ENCODE data around the gene BAD.

Gene BAD

DNA sequence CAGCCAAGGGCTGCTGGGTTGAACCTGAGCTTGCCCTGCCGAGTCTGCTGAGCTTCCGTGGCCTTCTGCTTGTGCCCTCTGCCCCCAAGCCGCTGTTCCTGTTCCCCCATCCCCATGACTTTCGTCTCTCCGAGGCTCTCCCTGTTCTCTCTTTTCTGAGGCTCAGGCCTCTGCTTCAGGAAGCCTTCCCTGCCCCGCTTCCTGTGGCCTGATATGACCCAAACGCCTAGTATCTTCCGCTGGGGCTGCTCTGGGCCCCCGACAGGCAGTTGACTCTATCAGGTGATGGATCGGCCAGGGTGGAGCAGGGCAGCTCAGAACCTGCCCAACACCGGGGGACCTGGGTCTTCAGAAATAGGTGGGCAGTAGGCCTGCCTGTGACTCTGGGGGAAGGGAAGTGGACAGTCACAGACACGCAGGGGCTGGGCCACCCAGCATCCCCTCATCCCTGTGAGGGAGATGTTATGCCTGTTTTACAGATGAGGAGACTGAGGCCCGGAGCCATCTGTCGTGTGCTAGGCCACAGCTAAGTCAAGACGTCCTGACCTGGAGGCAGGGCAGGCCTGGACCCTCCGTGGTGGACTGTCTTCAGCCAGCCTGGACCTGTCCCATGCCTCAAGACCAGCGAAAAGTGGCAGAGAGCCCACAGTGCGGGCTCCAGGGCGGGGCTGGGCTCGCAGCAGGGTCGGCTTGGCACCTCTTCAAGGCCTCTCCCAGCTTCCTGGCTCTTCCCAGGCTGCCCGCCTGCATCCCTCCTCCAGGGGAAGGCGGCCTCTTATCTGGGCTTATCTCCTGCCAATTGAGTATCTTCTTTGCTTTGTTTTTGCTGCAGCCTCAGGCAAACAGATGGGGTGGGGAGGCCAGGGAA lies 16.2 kb downstream of the BAD start:
- ChIA-PET POLR2A (interaction anchor here (0.8 to 5.6 kb wide), 11 partner anchors 14 to 84 kb away, joined by 3 to 81 read pairs (median 4); partner anchors contain the start of genes BAD, CATSPERZ, ESRRA and FERMT3), CTCF (interaction anchor here (0.8 to 1.7 kb wide), 5 partner anchors 16 to 87 kb away, joined by 3 to 8 read pairs (median 4); partner anchors contain the start of genes FERMT3, PLCB3, PRDX5 and TRMT112)
- DNase-seq (ENCODE audit: extremely low spot score), result no peak
- TF ChIP-seq HDGF (IDR thresholded peaks at IDR 0.05; ENCODE audit: borderline replicate concordance) (no peak), FOXA1 (IDR thresholded peaks at IDR 0.05) (no peak), L3MBTL2 (conservative IDR thresholded peaks at IDR 0.05) (no peak), TARDBP (IDR thresholded peaks at IDR 0.05) (no peak), SUZ12 (IDR thresholded peaks at IDR 0.05) (no peak), FOXM1 (IDR thresholded peaks at IDR 0.05; ENCODE audit: borderline replicate concordance) (no peak), CTBP1 (IDR thresholded peaks at IDR 0.05; ENCODE audit: borderline replicate concordance) (no peak), ELF4 (IDR thresholded peaks at IDR 0.05) (no peak), NFRKB (IDR thresholded peaks at IDR 0.05) (no peak), ZNF384 (IDR thresholded peaks at IDR 0.05) (no peak), FOXK2 (IDR thresholded peaks at IDR 0.05) (no peak), BHLHE40 (IDR thresholded peaks at IDR 0.05; ENCODE audit: borderline replicate concordance) (no peak)
- TF ChIP-seq, protein P1, sequence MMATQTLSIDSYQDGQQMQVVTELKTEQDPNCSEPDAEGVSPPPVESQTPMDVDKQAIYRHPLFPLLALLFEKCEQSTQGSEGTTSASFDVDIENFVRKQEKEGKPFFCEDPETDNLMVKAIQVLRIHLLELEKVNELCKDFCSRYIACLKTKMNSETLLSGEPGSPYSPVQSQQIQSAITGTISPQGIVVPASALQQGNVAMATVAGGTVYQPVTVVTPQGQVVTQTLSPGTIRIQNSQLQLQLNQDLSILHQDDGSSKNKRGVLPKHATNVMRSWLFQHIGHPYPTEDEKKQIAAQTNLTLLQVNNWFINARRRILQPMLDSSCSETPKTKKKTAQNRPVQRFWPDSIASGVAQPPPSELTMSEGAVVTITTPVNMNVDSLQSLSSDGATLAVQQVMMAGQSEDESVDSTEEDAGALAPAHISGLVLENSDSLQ (IDR thresholded peaks at IDR 0.05), result no peak

- ChIA-PET POLR2A (interaction anchor here (0.8 to 5.5 kb wide), 3 partner anchors 19 to 41 kb away, joined by 3 to 78 read pairs (median 3); partner anchors contain the start of genes NUDT22, PLCB3, PPP1R14B and TRPT1), CTCF (interaction anchor here (1.2 kb wide), 1 partner anchor 16 kb away, joined by 3 read pairs; no protein-coding TSS in a partner anchor)
- TF ChIP-seq ELF4 (IDR thresholded peaks at IDR 0.05) (no peak), ARNT (IDR thresholded peaks at IDR 0.05) (no peak), TARDBP (IDR thresholded peaks at IDR 0.05) (no peak), CTBP1 (IDR thresholded peaks at IDR 0.05; ENCODE audit: borderline replicate concordance) (no peak), L3MBTL2 (conservative IDR thresholded peaks at IDR 0.05) (no peak), FOXM1 (IDR thresholded peaks at IDR 0.05; ENCODE audit: borderline replicate concordance) (no peak), ZNF384 (IDR thresholded peaks at IDR 0.05) (no peak), BHLHE40 (IDR thresholded peaks at IDR 0.05; ENCODE audit: borderline replicate concordance) (no peak), SP1 (IDR thresholded peaks at IDR 0.05) (no peak), FOXK2 (IDR thresholded peaks at IDR 0.05) (no peak), HDGF (IDR thresholded peaks at IDR 0.05; ENCODE audit: borderline replicate concordance) (no peak), LEF1 (IDR thresholded peaks at IDR 0.05; ENCODE audit: borderline replicate concordance) (no peak)
- TF ChIP-seq, protein P1 (IDR thresholded peaks at IDR 0.05), result no peak
- no peak for DNase-seq (ENCODE audit: extremely low spot score)
These were observed 17.1 kb downstream of the BAD start for GRCh38 chr11:64267207-64267945.

DNA sequence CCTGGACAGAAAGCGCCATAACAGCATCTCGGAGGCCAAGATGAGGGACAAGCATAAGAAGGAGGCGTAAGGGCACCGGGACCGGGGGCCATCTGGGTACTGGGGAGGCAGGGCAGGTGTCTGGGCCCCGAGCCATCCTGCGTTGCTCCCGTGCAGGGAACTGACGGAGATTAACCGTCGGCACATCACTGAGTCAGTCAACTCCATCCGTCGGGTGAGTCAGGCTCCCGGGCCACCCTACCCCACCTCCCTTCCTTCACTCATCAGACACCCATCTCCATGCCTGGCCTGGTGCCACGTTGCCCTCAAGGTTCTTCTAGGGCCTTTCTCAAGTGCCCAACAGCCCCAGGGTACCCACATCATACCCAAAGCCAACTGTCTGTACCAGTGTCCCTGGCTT lies 18.1 kb downstream of the BAD start:
- DNase-seq (ENCODE audit: extremely low spot score), result no peak
- TF ChIP-seq ELF4 (IDR thresholded peaks at IDR 0.05), result no peak
- TF ChIP-seq FOXK2 (IDR thresholded peaks at IDR 0.05), result no peak
- TF ChIP-seq FOXM1 (IDR thresholded peaks at IDR 0.05; ENCODE audit: borderline replicate concordance), result no peak
- TF ChIP-seq HDGF (IDR thresholded peaks at IDR 0.05; ENCODE audit: borderline replicate concordance), result no peak
- no peak for TF ChIP-seq TARDBP (IDR thresholded peaks at IDR 0.05)
- TF ChIP-seq SUZ12 (IDR thresholded peaks at IDR 0.05), result no peak
- TF ChIP-seq NFRKB (IDR thresholded peaks at IDR 0.05), result no peak
- TF ChIP-seq, protein P1 (IDR thresholded peaks at IDR 0.05), result no peak
- no peak for TF ChIP-seq ZNF384 (IDR thresholded peaks at IDR 0.05)
- no peak for TF ChIP-seq ARNT (IDR thresholded peaks at IDR 0.05)
- TF ChIP-seq CTBP1 (IDR thresholded peaks at IDR 0.05; ENCODE audit: borderline replicate concordance), result no peak
- no peak for TF ChIP-seq SP1 (IDR thresholded peaks at IDR 0.05)
- no peak for TF ChIP-seq BHLHE40 (IDR thresholded peaks at IDR 0.05; ENCODE audit: borderline replicate concordance)
- TF ChIP-seq FOXA1 (IDR thresholded peaks at IDR 0.05), result no peak
- ChIA-PET POLR2A (no interaction called here), CTCF (no interaction called here)

DNA sequence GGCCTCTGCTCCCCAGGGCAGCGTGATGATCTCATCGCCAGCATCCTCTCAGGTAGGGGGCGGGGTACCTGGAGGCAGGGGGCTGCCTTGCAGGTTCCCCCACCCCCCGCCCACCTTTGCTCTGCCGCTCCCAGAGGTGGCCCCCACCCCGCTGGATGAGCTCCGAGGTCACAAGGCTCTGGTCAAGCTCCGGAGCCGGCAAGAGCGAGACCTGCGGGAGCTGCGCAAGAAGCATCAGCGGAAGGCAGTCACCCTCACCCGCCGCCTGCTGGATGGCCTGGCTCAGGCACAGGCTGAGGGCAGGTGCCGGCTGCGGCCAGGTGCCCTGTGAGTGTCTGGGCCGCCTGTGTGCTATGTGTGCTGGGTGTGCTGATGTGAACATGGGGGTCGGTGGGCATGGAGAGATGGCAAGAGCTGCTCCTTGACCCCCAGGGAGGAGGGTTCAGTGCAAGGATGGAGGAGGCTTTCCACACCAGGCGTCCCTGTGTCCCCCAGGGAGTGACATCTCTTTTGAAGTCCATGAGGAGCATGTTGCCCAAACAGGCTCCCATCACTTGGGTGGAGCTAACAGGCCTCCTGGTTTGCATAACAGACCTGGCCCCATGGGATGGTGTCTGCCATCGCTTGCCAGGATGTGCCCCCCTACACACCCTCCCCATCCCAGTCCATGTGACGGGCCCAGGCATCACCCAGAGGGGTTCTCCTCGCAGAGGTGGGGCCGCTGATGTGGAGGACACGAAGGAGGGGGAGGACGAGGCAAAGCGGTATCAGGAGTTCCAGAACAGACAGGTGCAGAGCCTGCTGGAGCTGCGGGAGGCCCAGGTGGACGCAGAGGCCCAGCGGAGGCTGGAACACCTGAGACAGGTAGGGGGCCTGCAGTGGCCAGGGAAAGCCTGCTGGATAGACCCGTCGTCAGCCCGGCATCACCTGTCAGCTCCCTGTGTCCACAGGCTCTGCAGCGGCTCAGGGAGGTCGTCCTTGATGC lies 19.0 kb downstream of the BAD start:
- no peak for DNase-seq (ENCODE audit: extremely low spot score)
- POLR2A ChIA-PET, result interaction anchor here (0.7 to 2.3 kb wide), 5 partner anchors 10 to 26 kb away, joined by 3 to 5 read pairs (median 3); partner anchors contain the start of gene PPP1R14B
- CTCF ChIA-PET, result no interaction called here
- TF ChIP-seq TARDBP (IDR thresholded peaks at IDR 0.05) (no peak), HDGF (IDR thresholded peaks at IDR 0.05; ENCODE audit: borderline replicate concordance) (no peak), CTBP1 (IDR thresholded peaks at IDR 0.05; ENCODE audit: borderline replicate concordance) (no peak), SP1 (IDR thresholded peaks at IDR 0.05) (no peak), NFRKB (IDR thresholded peaks at IDR 0.05) (no peak), SUZ12 (IDR thresholded peaks at IDR 0.05) (no peak), ARNT (IDR thresholded peaks at IDR 0.05) (no peak), ZNF384 (IDR thresholded peaks at IDR 0.05) (no peak), FOXM1 (IDR thresholded peaks at IDR 0.05; ENCODE audit: borderline replicate concordance) (no peak), BHLHE40 (IDR thresholded peaks at IDR 0.05; ENCODE audit: borderline replicate concordance) (no peak), FOXK2 (IDR thresholded peaks at IDR 0.05) (no peak), L3MBTL2 (conservative IDR thresholded peaks at IDR 0.05) (no peak), FOXA1 (IDR thresholded peaks at IDR 0.05) (no peak), LEF1 (IDR thresholded peaks at IDR 0.05; ENCODE audit: borderline replicate concordance) (no peak), ELF4 (IDR thresholded peaks at IDR 0.05) (no peak)
- TF ChIP-seq, protein P1 (IDR thresholded peaks at IDR 0.05), result no peak
